Mesendoderm (in vitro differentiated cells): Measurements from ENCODE around the gene ORM2.

ENCODE experiments used
- DNase-seq: peaks from one replicate; pipeline ENCODE4 v3.0.0; 2013
- H2AK5ac ChIP-seq: 2 replicates; pipeline ENCODE4 v1.6.1; 2013; ENCODE audit warnings: low read length, inconsistent platforms
- H2BK120ac ChIP-seq: 2 replicates; pipeline ENCODE4 v1.6.1; 2013; ENCODE audit warnings: low read depth, mild to moderate bottlenecking, low read length, moderate library complexity, mixed read lengths
- H2BK15ac ChIP-seq: replicated peaks from 2 replicates; pipeline ENCODE4 v1.6.1; 2013; ENCODE audit warnings: low read depth, mild to moderate bottlenecking, moderate library complexity
- H2BK5ac ChIP-seq: 2 replicates; pipeline ENCODE4 v1.6.1; 2013; ENCODE audit warnings: low read length, inconsistent platforms
- H3K18ac ChIP-seq: 2 replicates; pipeline ENCODE4 v1.6.1; 2013; ENCODE audit warnings: mild to moderate bottlenecking, low read length, mixed read lengths
- H3K23ac ChIP-seq: one replicate; pipeline ENCODE4 v1.6.1; 2013; ENCODE audit warnings: low read length
- H3K27ac ChIP-seq: 2 replicates; pipeline ENCODE4 v1.5.1; 2013; ENCODE audit warnings: low read depth, mild to moderate bottlenecking, inconsistent platforms, low read length, moderate library complexity
- H3K27me3 ChIP-seq: 2 replicates; pipeline ENCODE4 v1.6.1; 2013; ENCODE audit warnings: low read length, control low read depth, mild to moderate bottlenecking, inconsistent platforms; ENCODE audit not compliant: insufficient read depth, poor library complexity
- H3K36me3 ChIP-seq: 2 replicates; pipeline ENCODE4 v1.6.1; 2013; ENCODE audit warnings: low read length, inconsistent platforms; ENCODE audit not compliant: control insufficient read depth, insufficient read depth
- H3K4ac ChIP-seq: one replicate; pipeline ENCODE4 v1.6.1; 2013; ENCODE audit warnings: low read depth, mild to moderate bottlenecking, low read length, moderate library complexity
- H3K4me1 ChIP-seq: 2 replicates; pipeline ENCODE4 v1.6.1; 2013; ENCODE audit warnings: low read depth, low read length, inconsistent platforms; ENCODE audit not compliant: control insufficient read depth
- H3K4me2 ChIP-seq: 2 replicates; pipeline ENCODE4 v1.6.1; 2013; ENCODE audit warnings: low read length
- H3K4me3 ChIP-seq: 2 replicates; pipeline ENCODE4 v1.5.1; 2013; ENCODE audit warnings: mild to moderate bottlenecking, low read length
- H3K56ac ChIP-seq: one replicate; pipeline ENCODE4 v1.6.1; 2013; ENCODE audit warnings: low read length
- H3K79me1 ChIP-seq: 2 replicates; pipeline ENCODE4 v1.6.1; 2013; ENCODE audit warnings: low read length, inconsistent platforms
- H3K79me2 ChIP-seq: 2 replicates; pipeline ENCODE4 v1.6.1; 2013; ENCODE audit warnings: mild to moderate bottlenecking, low read length; ENCODE audit not compliant: control insufficient read depth, insufficient read depth
- H3K9ac ChIP-seq: 2 replicates; pipeline ENCODE4 v1.6.1; 2013; ENCODE audit warnings: low read length, inconsistent platforms
- H4K5ac ChIP-seq: one replicate; pipeline ENCODE4 v1.6.1; 2013; ENCODE audit warnings: low read length
- H4K8ac ChIP-seq: one replicate; pipeline ENCODE4 v1.6.1; 2013; ENCODE audit warnings: low read depth, mild to moderate bottlenecking, control low read depth, low read length, moderate library complexity
- WGBS: extraction: QIAGEN DNeasy Blood & Tissue Kit; methylation state at CpG from one replicate; pipeline ENCODE4 v1.1.7; 2013; ENCODE audit warnings: low lambda C conversion rate, missing lambda C conversion rate; ENCODE audit not compliant: insufficient coverage; ENCODE audit errors: extremely low coverage; 5-methylcytosine and 5-hydroxymethylcytosine counted together

ORM2 gene

GRCh38 chr9:114310471-114311450 lies 18.9 kb upstream of the ORM2 start:
- no peak overlapping the region for H4K8ac ChIP-seq
- H3K79me1 ChIP-seq, result no peaks in the 10 kb centered on the region
- no peak overlapping the region for H3K4me2 ChIP-seq
- H4K5ac ChIP-seq, result no peak overlapping the region
- H3K27me3 ChIP-seq, result no peaks in the 10 kb centered on the region
- H3K9ac ChIP-seq, result no peak overlapping the region
- H3K27ac ChIP-seq, result no peak overlapping the region
- H3K56ac ChIP-seq, result no peak overlapping the region
- no peak overlapping the region for H2BK5ac ChIP-seq
- H2AK5ac ChIP-seq, result no peak overlapping the region
- no peak overlapping the region for H3K4ac ChIP-seq
- no peaks in the 10 kb centered on the region for H3K36me3 ChIP-seq
- H3K79me2 ChIP-seq, result no peaks in the 10 kb centered on the region
- no peak overlapping the region for H3K18ac ChIP-seq
- H2BK15ac ChIP-seq, result no peak overlapping the region
- WGBS, result no CpG with 5 or more reads among the region's 22 CpGs
- no peaks in the 10 kb centered on the region for H3K4me1 ChIP-seq
- no peak for DNase-seq
- no peak overlapping the region for H3K4me3 ChIP-seq
- no peak overlapping the region for H2BK120ac ChIP-seq
- H3K23ac ChIP-seq, result no peak overlapping the region

GRCh38 chr9:114311571-114312512 lies 17.8 kb upstream of the ORM2 start:
- Histone ChIP-seq H3K79me2 (no peaks in the 10 kb centered on the region), H3K79me1 (no peaks in the 10 kb centered on the region), H3K4me1 (no peaks in the 10 kb centered on the region), H3K18ac (no peak overlapping the region), H3K36me3 (no peaks in the 10 kb centered on the region), H3K4me3 (no peak overlapping the region), H3K23ac (no peak overlapping the region), H3K4ac (no peak overlapping the region), H2BK5ac (no peak overlapping the region), H2BK15ac (no peak overlapping the region), H3K4me2 (no peak overlapping the region), H2BK120ac (no peak overlapping the region), H3K27me3 (no peaks in the 10 kb centered on the region), H2AK5ac (no peak overlapping the region), H4K8ac (no peak overlapping the region), H3K9ac (no peak overlapping the region), H3K27ac (no peak overlapping the region), H3K56ac (no peak overlapping the region), H4K5ac (no peak overlapping the region)
- WGBS, result no CpG with 5 or more reads among the region's 28 CpGs
- no peak for DNase-seq

GRCh38 chr9:114312513-114312875 lies 17.2 kb upstream of the ORM2 start:
- Histone ChIP-seq H3K27ac (no peak overlapping the region), H2AK5ac (no peak overlapping the region), H3K23ac (no peak overlapping the region), H3K9ac (no peak overlapping the region), H3K56ac (no peak overlapping the region), H3K27me3 (no peaks in the 10 kb centered on the region), H3K36me3 (no peaks in the 10 kb centered on the region), H3K4ac (no peak overlapping the region), H4K8ac (no peak overlapping the region), H3K4me2 (no peak overlapping the region), H2BK15ac (no peak overlapping the region), H3K79me2 (no peaks in the 10 kb centered on the region), H3K79me1 (no peaks in the 10 kb centered on the region), H3K4me3 (no peak overlapping the region), H2BK120ac (no peak overlapping the region), H3K4me1 (no peaks in the 10 kb centered on the region), H3K18ac (no peak overlapping the region), H4K5ac (no peak overlapping the region), H2BK5ac (no peak overlapping the region)
- no CpG with 5 or more reads among the region's 8 CpGs for WGBS
- no peak for DNase-seq

GRCh38 chr9:114313186-114313585 lies 16.5 kb upstream of the ORM2 start:
- H3K4me2 ChIP-seq, result no peak overlapping the region
- no peak overlapping the region for H3K27ac ChIP-seq
- no peaks in the 10 kb centered on the region for H3K36me3 ChIP-seq
- WGBS, result no CpG with 5 or more reads among the region's 8 CpGs
- no peak overlapping the region for H3K9ac ChIP-seq
- no peak overlapping the region for H3K23ac ChIP-seq
- no peak overlapping the region for H2BK15ac ChIP-seq
- no peak overlapping the region for H4K5ac ChIP-seq
- no peak for DNase-seq
- no peak overlapping the region for H3K18ac ChIP-seq
- H3K56ac ChIP-seq, result no peak overlapping the region
- no peaks in the 10 kb centered on the region for H3K79me1 ChIP-seq
- no peak overlapping the region for H2AK5ac ChIP-seq
- H3K4ac ChIP-seq, result no peak overlapping the region
- H2BK120ac ChIP-seq, result no peak overlapping the region
- no peak overlapping the region for H4K8ac ChIP-seq
- no peak overlapping the region for H3K4me3 ChIP-seq
- no peaks in the 10 kb centered on the region for H3K27me3 ChIP-seq
- no peak overlapping the region for H2BK5ac ChIP-seq
- no peaks in the 10 kb centered on the region for H3K79me2 ChIP-seq
- H3K4me1 ChIP-seq, result no peaks in the 10 kb centered on the region

- no peaks in the 10 kb centered on the region for H3K27me3 ChIP-seq
- H3K4me1 ChIP-seq, result no peaks in the 10 kb centered on the region
- no peak overlapping the region for H3K4me3 ChIP-seq
- H3K79me1 ChIP-seq, result no peaks in the 10 kb centered on the region
- no peak overlapping the region for H2BK5ac ChIP-seq
- no peak overlapping the region for H3K18ac ChIP-seq
- no peaks in the 10 kb centered on the region for H3K79me2 ChIP-seq
- H4K5ac ChIP-seq, result no peak overlapping the region
- no peak overlapping the region for H3K4me2 ChIP-seq
- no peak for DNase-seq
- H2AK5ac ChIP-seq, result no peak overlapping the region
- no peak overlapping the region for H4K8ac ChIP-seq
- H3K36me3 ChIP-seq, result no peaks in the 10 kb centered on the region
- H3K23ac ChIP-seq, result no peak overlapping the region
- H3K56ac ChIP-seq, result no peak overlapping the region
- H3K9ac ChIP-seq, result no peak overlapping the region
- no peak overlapping the region for H2BK120ac ChIP-seq
- WGBS, result no CpG with 5 or more reads among the region's 7 CpGs
- H3K4ac ChIP-seq, result no peak overlapping the region
- no peak overlapping the region for H2BK15ac ChIP-seq
- no peak overlapping the region for H3K27ac ChIP-seq
Measured at GRCh38 chr9:114314256-114314867, 15.3 kb upstream of the ORM2 start.
